Keratinocyte (primary cell): ENCODE results near the gene MRGPRX2. TPM values are rescaled to one million over a fixed set of nuclear protein-coding genes. Genes with fewer than 3 reads are reported as not detected.

Experiments used
- DNase-seq: peaks from one replicate; pipeline ENCODE4 v3.0.0-alpha.2; 2011; ENCODE audit warnings: low read depth, missing footprints, low spot score
- FAIRE-seq: peaks from 2 replicates; lab custom pipeline; 2011; peaks lifted over from hg19 to GRCh38; lab: Jason Lieb, UNC
- H2AFZ ChIP-seq: 2 replicates; pipeline ENCODE4 v1.6.0; 2012; ENCODE audit warnings: low read length, control low read depth, inconsistent platforms; ENCODE audit not compliant: control insufficient read depth
- H3K27ac ChIP-seq: 2 replicates; pipeline ENCODE4 v1.5.1; 2011; ENCODE audit warnings: low read length; ENCODE audit not compliant: control insufficient read depth, insufficient read depth
- H3K27me3 ChIP-seq: 3 replicates; pipeline ENCODE4 v1.6.0; 2011; ENCODE audit warnings: low read length; ENCODE audit not compliant: control insufficient read depth, insufficient read depth; ENCODE audit errors: extremely low read depth
- H3K36me3 ChIP-seq, 2 experiments: 2 replicates in 1 of 2; 3 replicates in 1 of 2; pipeline ENCODE4 v1.5.1; 2011; ENCODE audit warnings: low read length in 2 of 2, mild to moderate bottlenecking in 1 of 2; ENCODE audit not compliant: control insufficient read depth in 2 of 2, insufficient read depth in 2 of 2; ENCODE audit errors: extremely low read depth in 1 of 2
- H3K4me1 ChIP-seq: 3 replicates; pipeline ENCODE4 v1.5.1; 2011; ENCODE audit warnings: low read length; ENCODE audit not compliant: control insufficient read depth, insufficient read depth; ENCODE audit errors: extremely low read depth
- H3K4me2 ChIP-seq: 3 replicates; pipeline ENCODE4 v1.6.0; 2011; ENCODE audit warnings: low read depth, low read length; ENCODE audit not compliant: control insufficient read depth, insufficient read depth; ENCODE audit errors: extremely low read depth
- H3K4me3 ChIP-seq, 3 experiments: fragments of 200-600 bp in 1 of 3; sonication (generic) in 1 of 3; 2 replicates in 2 of 3; 3 replicates in 1 of 3; pipeline ENCODE4 v1.5.1; 2011 to 2016; ENCODE audit warnings: low read length in 3 of 3, mild to moderate bottlenecking in 3 of 3, control low read depth in 2 of 3, inconsistent platforms in 1 of 3, low read depth in 1 of 3, mixed read lengths in 1 of 3, mixed run types in 1 of 3, moderate library complexity in 1 of 3; ENCODE audit not compliant: control insufficient read depth in 2 of 3, insufficient read depth in 2 of 3; ENCODE audit errors: extremely low read depth in 1 of 3
- H3K79me2 ChIP-seq: 2 replicates; pipeline ENCODE4 v1.6.0; 2012; ENCODE audit warnings: low read length; ENCODE audit not compliant: control insufficient read depth, insufficient read depth
- H3K9ac ChIP-seq: 3 replicates; pipeline ENCODE4 v1.6.0; 2011; ENCODE audit warnings: low read length; ENCODE audit not compliant: control insufficient read depth, insufficient read depth; ENCODE audit errors: extremely low read depth
- H3K9me1 ChIP-seq: 3 replicates; pipeline ENCODE4 v1.6.0; 2011; ENCODE audit warnings: low read length; ENCODE audit not compliant: control insufficient read depth, insufficient read depth; ENCODE audit errors: extremely low read depth
- H3K9me3 ChIP-seq: 2 replicates; pipeline ENCODE4 v1.5.1; 2012; ENCODE audit warnings: low read depth, low read length; ENCODE audit not compliant: control insufficient read depth
- H4K20me1 ChIP-seq: 3 replicates; pipeline ENCODE4 v1.6.0; 2011; ENCODE audit warnings: low read length; ENCODE audit not compliant: control insufficient read depth, insufficient read depth; ENCODE audit errors: extremely low read depth
- EZH2 ChIP-seq: IDR thresholded peaks from one replicate; pipeline ENCODE4 v1.6.1; 2012; ENCODE audit warnings: inconsistent platforms, mild to moderate bottlenecking, low read length, moderate library complexity
- dilution Hi-C: fragments of 300-500 bp; cut with MboI; formaldehyde crosslinking; loops from one replicate; pipeline ENCODE4 v1.7.0; 2020; ENCODE audit warnings: low sequenced_read_pairs; ENCODE audit not compliant: extremely low pct_ligation_motif_present
- polyA plus RNA-seq, 5 experiments: library from polyadenylated mRNA; depleted of rRNA in 3 of 5; stranded (reverse) in 3 of 5; stranded (forward) in 1 of 5; unstranded in 1 of 5; fragments of >200 nt; gene quantifications; 1 replicate in 1 of 5; 2 replicates in 3 of 5; 3 replicates in 1 of 5; pipeline versions ENCODE4 v1.2.1 to v1.2.3, GENCODE V29; 2011 to 2012; ENCODE audit warnings: missing spikeins in 2 of 5, low read depth in 1 of 5, low replicate concordance in 1 of 5
- TF ChIP-seq, protein P1 (sequence below), 3 experiments: IDR thresholded peaks in 1 of 3; conservative IDR thresholded peaks in 1 of 3; optimal IDR thresholded peaks in 1 of 3; 2 replicates in 2 of 3; 3 replicates in 1 of 3; pipeline versions ENCODE3 to v1.5.1; 2011; ENCODE audit warnings: low read length in 3 of 3, mild to moderate bottlenecking in 3 of 3, moderate library complexity in 2 of 3, control low read depth in 1 of 3, inconsistent platforms in 1 of 3; ENCODE audit not compliant: insufficient read depth in 2 of 3; ENCODE audit errors: extremely low read depth in 1 of 3

The MRGPRX2 gene
- polyA plus RNA-seq, 1 donor (not counting 4 experiments of a cell fraction or from before 2014, with no cell fraction given), result not detected

- Histone ChIP-seq H3K9me3 (no peaks in the 10 kb centered on the region), H4K20me1 (no peaks in the 10 kb centered on the region), H3K9me1 (no peaks in the 10 kb centered on the region), H3K79me2 (no peaks in the 10 kb centered on the region), H3K4me2 (no peak overlapping the region), H2AFZ (no peak overlapping the region), H3K36me3 (no peaks in the 10 kb centered on the region), H3K27me3 (no peaks in the 10 kb centered on the region), H3K27ac (no peak overlapping the region), H3K4me1 (peaks cover 5% of the 10 kb centered on the region), H3K9ac (no peak overlapping the region), H3K4me3 (no peak overlapping the region)
- TF ChIP-seq, protein P1, sequence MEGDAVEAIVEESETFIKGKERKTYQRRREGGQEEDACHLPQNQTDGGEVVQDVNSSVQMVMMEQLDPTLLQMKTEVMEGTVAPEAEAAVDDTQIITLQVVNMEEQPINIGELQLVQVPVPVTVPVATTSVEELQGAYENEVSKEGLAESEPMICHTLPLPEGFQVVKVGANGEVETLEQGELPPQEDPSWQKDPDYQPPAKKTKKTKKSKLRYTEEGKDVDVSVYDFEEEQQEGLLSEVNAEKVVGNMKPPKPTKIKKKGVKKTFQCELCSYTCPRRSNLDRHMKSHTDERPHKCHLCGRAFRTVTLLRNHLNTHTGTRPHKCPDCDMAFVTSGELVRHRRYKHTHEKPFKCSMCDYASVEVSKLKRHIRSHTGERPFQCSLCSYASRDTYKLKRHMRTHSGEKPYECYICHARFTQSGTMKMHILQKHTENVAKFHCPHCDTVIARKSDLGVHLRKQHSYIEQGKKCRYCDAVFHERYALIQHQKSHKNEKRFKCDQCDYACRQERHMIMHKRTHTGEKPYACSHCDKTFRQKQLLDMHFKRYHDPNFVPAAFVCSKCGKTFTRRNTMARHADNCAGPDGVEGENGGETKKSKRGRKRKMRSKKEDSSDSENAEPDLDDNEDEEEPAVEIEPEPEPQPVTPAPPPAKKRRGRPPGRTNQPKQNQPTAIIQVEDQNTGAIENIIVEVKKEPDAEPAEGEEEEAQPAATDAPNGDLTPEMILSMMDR (optimal IDR thresholded peaks at IDR 0.05 in 1 of 3, IDR thresholded peaks at IDR 0.05 in 1 of 3, conservative IDR thresholded peaks at IDR 0.05 in 1 of 3; ENCODE audit: extremely low read depth in 1 of 3, insufficient read depth in 2 of 3, low read length in 3 of 3), result no peak
- TF ChIP-seq EZH2, result no peak
- FAIRE-seq (no peak), DNase-seq (no peak)
- dilution Hi-C loops, result no loop called here
These were observed 32.3 kb upstream of the MRGPRX2 start for GRCh38 chr11:19092850-19093249.

DNA sequence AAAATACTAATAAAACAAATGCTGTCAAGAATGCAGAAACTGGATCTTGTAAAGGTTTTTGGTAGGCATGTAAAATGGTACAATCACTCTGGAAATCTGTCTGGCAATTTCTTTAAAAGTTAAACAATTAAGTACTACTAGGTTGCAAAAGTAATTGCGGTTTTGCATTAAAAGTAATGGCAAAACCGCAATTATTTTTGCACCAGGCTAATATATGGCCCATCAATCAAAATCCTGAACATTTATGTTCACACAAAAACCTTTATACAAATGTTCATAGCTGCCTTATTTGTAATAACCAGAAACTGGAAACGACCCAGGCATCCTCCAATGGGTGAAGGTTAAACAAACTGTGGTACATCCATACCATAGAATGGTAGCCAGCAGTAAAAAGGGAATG, 31.8 kb upstream of the MRGPRX2 start:
- no peak overlapping the region for H3K27ac ChIP-seq
- no peaks in the 10 kb centered on the region for H3K9me3 ChIP-seq
- H2AFZ ChIP-seq, result no peak overlapping the region
- peaks cover 5% of the 10 kb centered on the region for H3K4me1 ChIP-seq
- H3K27me3 ChIP-seq, result no peaks in the 10 kb centered on the region
- H3K9ac ChIP-seq, result no peak overlapping the region
- no peak overlapping the region for H3K4me2 ChIP-seq
- no peak overlapping the region for H3K4me3 ChIP-seq
- DNase-seq (no peak), FAIRE-seq (no peak)
- H4K20me1 ChIP-seq, result no peaks in the 10 kb centered on the region
- H3K36me3 ChIP-seq, result no peaks in the 10 kb centered on the region
- no peaks in the 10 kb centered on the region for H3K79me2 ChIP-seq
- TF ChIP-seq, protein P1 (optimal IDR thresholded peaks at IDR 0.05 in 1 of 3, IDR thresholded peaks at IDR 0.05 in 1 of 3, conservative IDR thresholded peaks at IDR 0.05 in 1 of 3; ENCODE audit: extremely low read depth in 1 of 3, insufficient read depth in 2 of 3, low read length in 3 of 3), result no peak
- TF ChIP-seq EZH2, result no peak
- no peaks in the 10 kb centered on the region for H3K9me1 ChIP-seq
- dilution Hi-C loops, result no loop called here
